SW 1271 (cell line): ENCODE measurements around the gene SOX6.
A peak's percentile ranks its signal among the peaks of the same experiment; 100 is the strongest.

Experiments
- DNase-seq, 2 experiments: peaks; one replicate each; lab custom pipeline; 2025; lab: John Stamatoyannopoulos, UW

SOX6 gene

GRCh38 chr11:16271258-16271657 lies 85.1 kb downstream of the SOX6 start:
- DNase-seq: no peak

GRCh38 chr11:16266021-16266420 lies 90.3 kb downstream of the SOX6 start:
- DNase-seq: no peak

- no peak for DNase-seq
These were observed 91.3 kb downstream of the SOX6 start for GRCh38 chr11:16265022-16265421.

- no peak for DNase-seq
These were observed 93.7 kb downstream of the SOX6 start for GRCh38 chr11:16262645-16262955.

- DNase-seq: no peak
These were observed 94.3 kb downstream of the SOX6 start for GRCh38 chr11:16261836-16262644.

GRCh38 chr11:16252373-16252772 lies 104.0 kb downstream of the SOX6 start:
- DNase-seq: peak in 1 of 2 experiments; percentile 2

- no peak for DNase-seq
These were observed 108.1 kb downstream of the SOX6 start for GRCh38 chr11:16248248-16248647.

GRCh38 chr11:16242806-16243205 lies 113.5 kb downstream of the SOX6 start:
- DNase-seq: no peak

- DNase-seq: no peak
These were observed 115.7 kb downstream of the SOX6 start for GRCh38 chr11:16240687-16241086.

GRCh38 chr11:16239141-16240105 lies 116.9 kb downstream of the SOX6 start:
- no peak for DNase-seq

- no peak for DNase-seq
These were observed 130.1 kb downstream of the SOX6 start for GRCh38 chr11:16226245-16226644.

GRCh38 chr11:16225623-16226022 lies 130.7 kb downstream of the SOX6 start:
- no peak for DNase-seq

GRCh38 chr11:16223558-16223957 lies 132.8 kb downstream of the SOX6 start:
- DNase-seq: no peak

GRCh38 chr11:16217631-16218030 lies 138.7 kb downstream of the SOX6 start:
- no peak for DNase-seq

GRCh38 chr11:16216831-16217230 lies 139.5 kb downstream of the SOX6 start:
- no peak for DNase-seq

GRCh38 chr11:16215352-16215751 lies 141.0 kb downstream of the SOX6 start:
- no peak for DNase-seq

- no peak for DNase-seq
These were observed 144.9 kb downstream of the SOX6 start for GRCh38 chr11:16211407-16211806.

- no peak for DNase-seq
These were observed 152.1 kb downstream of the SOX6 start for GRCh38 chr11:16204261-16204660.

- DNase-seq: no peak
These were observed 160.7 kb downstream of the SOX6 start for GRCh38 chr11:16195651-16196050.

- no peak for DNase-seq
These were observed 161.8 kb downstream of the SOX6 start for GRCh38 chr11:16194566-16194965.

GRCh38 chr11:16193897-16194381 lies 162.4 kb downstream of the SOX6 start:
- no peak for DNase-seq

GRCh38 chr11:16191868-16192240 lies 164.5 kb downstream of the SOX6 start:
- no peak for DNase-seq
